ENCODE measurements around the gene MNAT1.

DNA sequence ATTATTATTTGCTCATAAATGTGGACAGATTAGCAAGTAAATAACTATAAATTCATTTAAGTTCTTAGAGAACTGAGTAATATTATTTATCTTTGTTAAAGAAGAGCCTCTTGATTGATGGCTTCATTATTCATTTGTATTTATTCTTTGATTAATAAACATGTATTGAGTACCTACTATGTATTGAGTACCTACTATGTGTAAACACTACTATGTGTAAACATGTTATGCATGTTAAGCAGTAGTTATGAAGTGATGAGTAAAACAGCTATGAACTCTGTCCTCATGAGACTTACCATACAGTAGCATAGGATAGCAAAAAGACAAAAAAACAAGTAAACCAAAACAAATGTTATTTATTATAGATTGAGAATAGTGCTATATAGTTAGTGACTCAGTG, 61.9 kb downstream of the MNAT1 start:
- TF ChIP-seq EP300 (IDR thresholded peaks at IDR 0.05; ENCODE audit: borderline replicate concordance), result no peak
- TF ChIP-seq CREB1 (IDR thresholded peaks at IDR 0.05; ENCODE audit: low read depth), result no peak
- no peak for TF ChIP-seq TEAD4 (IDR thresholded peaks at IDR 0.05)
- TF ChIP-seq RAD21 (IDR thresholded peaks at IDR 0.05; ENCODE audit: low read depth), result no peak
- no peak for TF ChIP-seq EGR1 (IDR thresholded peaks at IDR 0.05)
- no peak for TF ChIP-seq TAF1 (IDR thresholded peaks at IDR 0.05; ENCODE audit: low read depth)
- no peak for TF ChIP-seq YY1 (IDR thresholded peaks at IDR 0.05; ENCODE audit: low read depth)
- TF ChIP-seq, protein P1, sequence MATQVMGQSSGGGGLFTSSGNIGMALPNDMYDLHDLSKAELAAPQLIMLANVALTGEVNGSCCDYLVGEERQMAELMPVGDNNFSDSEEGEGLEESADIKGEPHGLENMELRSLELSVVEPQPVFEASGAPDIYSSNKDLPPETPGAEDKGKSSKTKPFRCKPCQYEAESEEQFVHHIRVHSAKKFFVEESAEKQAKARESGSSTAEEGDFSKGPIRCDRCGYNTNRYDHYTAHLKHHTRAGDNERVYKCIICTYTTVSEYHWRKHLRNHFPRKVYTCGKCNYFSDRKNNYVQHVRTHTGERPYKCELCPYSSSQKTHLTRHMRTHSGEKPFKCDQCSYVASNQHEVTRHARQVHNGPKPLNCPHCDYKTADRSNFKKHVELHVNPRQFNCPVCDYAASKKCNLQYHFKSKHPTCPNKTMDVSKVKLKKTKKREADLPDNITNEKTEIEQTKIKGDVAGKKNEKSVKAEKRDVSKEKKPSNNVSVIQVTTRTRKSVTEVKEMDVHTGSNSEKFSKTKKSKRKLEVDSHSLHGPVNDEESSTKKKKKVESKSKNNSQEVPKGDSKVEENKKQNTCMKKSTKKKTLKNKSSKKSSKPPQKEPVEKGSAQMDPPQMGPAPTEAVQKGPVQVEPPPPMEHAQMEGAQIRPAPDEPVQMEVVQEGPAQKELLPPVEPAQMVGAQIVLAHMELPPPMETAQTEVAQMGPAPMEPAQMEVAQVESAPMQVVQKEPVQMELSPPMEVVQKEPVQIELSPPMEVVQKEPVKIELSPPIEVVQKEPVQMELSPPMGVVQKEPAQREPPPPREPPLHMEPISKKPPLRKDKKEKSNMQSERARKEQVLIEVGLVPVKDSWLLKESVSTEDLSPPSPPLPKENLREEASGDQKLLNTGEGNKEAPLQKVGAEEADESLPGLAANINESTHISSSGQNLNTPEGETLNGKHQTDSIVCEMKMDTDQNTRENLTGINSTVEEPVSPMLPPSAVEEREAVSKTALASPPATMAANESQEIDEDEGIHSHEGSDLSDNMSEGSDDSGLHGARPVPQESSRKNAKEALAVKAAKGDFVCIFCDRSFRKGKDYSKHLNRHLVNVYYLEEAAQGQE (IDR thresholded peaks at IDR 0.05; ENCODE audit: low read depth), result no peak
- no peak for TF ChIP-seq FOXM1 (IDR thresholded peaks at IDR 0.05; ENCODE audit: borderline replicate concordance, low read depth)
- TF ChIP-seq TCF12 (IDR thresholded peaks at IDR 0.05; ENCODE audit: low read depth), result no peak
- TF ChIP-seq, protein P2, sequence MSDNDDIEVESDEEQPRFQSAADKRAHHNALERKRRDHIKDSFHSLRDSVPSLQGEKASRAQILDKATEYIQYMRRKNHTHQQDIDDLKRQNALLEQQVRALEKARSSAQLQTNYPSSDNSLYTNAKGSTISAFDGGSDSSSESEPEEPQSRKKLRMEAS (IDR thresholded peaks at IDR 0.05), result no peak
- TF ChIP-seq, protein P3, sequence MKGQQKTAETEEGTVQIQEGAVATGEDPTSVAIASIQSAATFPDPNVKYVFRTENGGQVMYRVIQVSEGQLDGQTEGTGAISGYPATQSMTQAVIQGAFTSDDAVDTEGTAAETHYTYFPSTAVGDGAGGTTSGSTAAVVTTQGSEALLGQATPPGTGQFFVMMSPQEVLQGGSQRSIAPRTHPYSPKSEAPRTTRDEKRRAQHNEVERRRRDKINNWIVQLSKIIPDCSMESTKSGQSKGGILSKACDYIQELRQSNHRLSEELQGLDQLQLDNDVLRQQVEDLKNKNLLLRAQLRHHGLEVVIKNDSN (IDR thresholded peaks at IDR 0.05), result no peak
